ENCODE results near the gene ABHD6. TPM values are rescaled to one million over a fixed set of nuclear protein-coding genes. Genes with fewer than 3 reads are reported as not detected.

ABHD6 gene
- total RNA-seq, 2 donors from 2014 or later: 7.5 to 8.6 TPM

DNA sequence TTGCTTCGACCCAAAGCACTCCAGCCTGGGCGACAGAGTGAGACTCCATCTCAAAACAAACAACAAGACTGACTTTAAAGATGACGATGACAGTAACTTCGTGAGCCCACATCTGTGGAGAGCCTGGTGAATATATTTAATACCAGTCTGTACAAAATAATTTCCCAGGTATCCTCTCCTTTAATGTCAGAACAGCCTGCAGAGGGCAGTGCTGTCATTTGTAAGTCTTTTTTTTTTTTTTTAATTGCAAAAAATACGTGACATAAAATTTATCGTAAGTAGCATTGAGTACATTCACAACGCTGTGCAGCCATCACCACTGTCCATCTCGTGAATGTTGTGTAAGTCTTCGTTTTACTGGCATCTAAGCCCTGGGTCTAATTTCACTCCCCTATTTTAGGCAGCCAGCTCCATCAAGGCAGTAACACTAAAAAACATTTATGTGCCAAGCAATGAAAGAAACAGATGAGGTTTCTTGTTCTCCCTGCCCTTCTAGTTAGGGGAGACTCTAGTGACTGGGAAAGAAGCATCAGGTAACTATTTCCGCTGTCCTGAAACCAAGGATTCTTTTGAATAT, 70.1 kb downstream of the ABHD6 start:
- peaks cover 37% of the 10 kb centered on the region for H3K36me3 ChIP-seq (ENCODE audit: control insufficient read depth, insufficient read depth, low read length)
- Mint-ChIP-seq H3K27ac (peak overlapping the region; percentile 100), H3K9me3 (no peaks in the 10 kb centered on the region), H3K27me3 (ENCODE audit: insufficient read depth) (peaks cover 3% of the 10 kb centered on the region), H3K4me3 (peak overlapping the region; percentile 98), H3K36me3 (ENCODE audit: low read depth) (peaks cover 39% of the 10 kb centered on the region), H3K4me1 (peaks cover 17% of the 10 kb centered on the region)
- peak overlapping the region; percentile 93 for H3K9ac ChIP-seq (ENCODE audit: extremely low read depth, low read length, poor library complexity, severe bottlenecking)
- WGBS, 2 experiments (ENCODE audit: insufficient coverage in 1 of 2, insufficient read length in 1 of 2): 79 to 84% methylated on average over 5 to 10 of the region's 10 CpGs
- DNase-seq: peak; percentile 55
- H3K9me3 ChIP-seq (ENCODE audit: control insufficient read depth, low read length): no peaks in the 10 kb centered on the region
- H3K4me3 ChIP-seq (ENCODE audit: low read length): peak overlapping the region; percentile 87
- peaks cover 9% of the 10 kb centered on the region for H3K4me1 ChIP-seq (ENCODE audit: control insufficient read depth, insufficient read depth, low read length)
- no peak overlapping the region for H3K27ac ChIP-seq (ENCODE audit: low read depth, low read length)
- peaks cover 4% of the 10 kb centered on the region for H3K27me3 ChIP-seq (ENCODE audit: control insufficient read depth, insufficient read depth, low read length, poor library complexity, severe bottlenecking)
- TF ChIP-seq, protein P1, sequence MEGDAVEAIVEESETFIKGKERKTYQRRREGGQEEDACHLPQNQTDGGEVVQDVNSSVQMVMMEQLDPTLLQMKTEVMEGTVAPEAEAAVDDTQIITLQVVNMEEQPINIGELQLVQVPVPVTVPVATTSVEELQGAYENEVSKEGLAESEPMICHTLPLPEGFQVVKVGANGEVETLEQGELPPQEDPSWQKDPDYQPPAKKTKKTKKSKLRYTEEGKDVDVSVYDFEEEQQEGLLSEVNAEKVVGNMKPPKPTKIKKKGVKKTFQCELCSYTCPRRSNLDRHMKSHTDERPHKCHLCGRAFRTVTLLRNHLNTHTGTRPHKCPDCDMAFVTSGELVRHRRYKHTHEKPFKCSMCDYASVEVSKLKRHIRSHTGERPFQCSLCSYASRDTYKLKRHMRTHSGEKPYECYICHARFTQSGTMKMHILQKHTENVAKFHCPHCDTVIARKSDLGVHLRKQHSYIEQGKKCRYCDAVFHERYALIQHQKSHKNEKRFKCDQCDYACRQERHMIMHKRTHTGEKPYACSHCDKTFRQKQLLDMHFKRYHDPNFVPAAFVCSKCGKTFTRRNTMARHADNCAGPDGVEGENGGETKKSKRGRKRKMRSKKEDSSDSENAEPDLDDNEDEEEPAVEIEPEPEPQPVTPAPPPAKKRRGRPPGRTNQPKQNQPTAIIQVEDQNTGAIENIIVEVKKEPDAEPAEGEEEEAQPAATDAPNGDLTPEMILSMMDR (conservative IDR thresholded peaks at IDR 0.05): peak; percentile 75

DNA sequence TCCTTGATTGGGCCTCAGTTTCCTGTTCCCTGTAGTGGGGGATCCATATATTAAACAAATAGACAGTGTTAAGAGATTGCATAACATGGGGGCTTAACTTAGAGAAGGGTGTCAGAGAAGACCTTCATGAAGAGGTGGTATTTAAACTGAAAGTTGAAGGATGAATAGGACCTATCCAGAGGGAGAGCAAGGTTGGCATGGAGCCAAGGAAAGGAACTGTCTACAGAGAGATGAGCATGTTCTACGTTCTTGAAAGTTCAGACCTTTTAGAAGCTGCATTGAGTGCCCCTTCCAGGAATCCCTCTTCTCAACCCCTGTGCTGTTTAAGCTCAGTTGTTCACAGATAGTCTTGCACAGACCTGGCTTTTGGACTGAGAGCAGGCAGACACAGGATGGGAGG, 71.1 kb downstream of the ABHD6 start:
- peaks cover 9% of the 10 kb centered on the region for H3K4me1 ChIP-seq (ENCODE audit: control insufficient read depth, insufficient read depth, low read length)
- H3K36me3 ChIP-seq (ENCODE audit: control insufficient read depth, insufficient read depth, low read length): peaks cover 44% of the 10 kb centered on the region
- H3K36me3 Mint-ChIP-seq (ENCODE audit: low read depth): peaks cover 48% of the 10 kb centered on the region
- H3K4me3 Mint-ChIP-seq: peak overlapping the region; percentile 29
- TF ChIP-seq, protein P1 (conservative IDR thresholded peaks at IDR 0.05): no peak
- H3K27ac ChIP-seq (ENCODE audit: low read depth, low read length): no peak overlapping the region
- H3K4me3 ChIP-seq (ENCODE audit: low read length): peak overlapping the region; percentile 48
- H3K9me3 Mint-ChIP-seq: no peaks in the 10 kb centered on the region
- no peaks in the 10 kb centered on the region for H3K9me3 ChIP-seq (ENCODE audit: control insufficient read depth, low read length)
- peaks cover 1% of the 10 kb centered on the region for H3K27me3 Mint-ChIP-seq (ENCODE audit: insufficient read depth)
- WGBS, 2 experiments (ENCODE audit: insufficient coverage in 1 of 2, insufficient read length in 1 of 2): 71 to 94% methylated on average over 1 of the region's 1 CpG
- peak overlapping the region; percentile 45 for H3K27ac Mint-ChIP-seq
- peaks cover 17% of the 10 kb centered on the region for H3K4me1 Mint-ChIP-seq
- DNase-seq: no peak
- no peak overlapping the region for H3K9ac ChIP-seq (ENCODE audit: extremely low read depth, low read length, poor library complexity, severe bottlenecking)
- H3K27me3 ChIP-seq (ENCODE audit: control insufficient read depth, insufficient read depth, low read length, poor library complexity, severe bottlenecking): no peaks in the 10 kb centered on the region

DNA sequence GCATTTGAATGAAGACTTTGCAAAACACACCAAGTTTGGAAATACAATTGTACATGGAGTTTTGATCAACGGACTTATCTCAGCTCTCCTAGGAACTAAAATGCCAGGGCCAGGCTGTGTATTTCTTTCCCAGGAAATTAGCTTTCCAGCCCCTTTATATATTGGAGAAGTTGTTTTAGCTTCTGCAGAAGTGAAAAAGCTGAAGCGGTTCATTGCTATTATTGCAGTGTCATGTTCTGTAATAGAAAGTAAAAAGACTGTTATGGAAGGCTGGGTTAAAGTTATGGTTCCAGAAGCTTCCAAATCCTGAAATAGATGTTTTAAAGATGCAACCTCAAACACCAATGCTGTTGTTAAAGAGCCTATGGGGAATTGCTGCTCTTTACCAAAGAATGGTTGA, 80.2 kb downstream of the ABHD6 start:
- Histone ChIP-seq H3K9me3 (ENCODE audit: control insufficient read depth, low read length) (no peaks in the 10 kb centered on the region), H3K27me3 (ENCODE audit: control insufficient read depth, insufficient read depth, low read length, poor library complexity, severe bottlenecking) (no peaks in the 10 kb centered on the region), H3K4me1 (ENCODE audit: control insufficient read depth, insufficient read depth, low read length) (no peaks in the 10 kb centered on the region), H3K36me3 (ENCODE audit: control insufficient read depth, insufficient read depth, low read length) (peaks cover 75% of the 10 kb centered on the region), H3K9ac (ENCODE audit: extremely low read depth, low read length, poor library complexity, severe bottlenecking) (no peak overlapping the region), H3K27ac (ENCODE audit: low read depth, low read length) (no peak overlapping the region), H3K4me3 (ENCODE audit: low read length) (no peak overlapping the region)
- H3K36me3 Mint-ChIP-seq (ENCODE audit: low read depth): peaks cover 68% of the 10 kb centered on the region
- H3K27me3 Mint-ChIP-seq (ENCODE audit: insufficient read depth): no peaks in the 10 kb centered on the region
- TF ChIP-seq, protein P1 (conservative IDR thresholded peaks at IDR 0.05): no peak
- no peak for DNase-seq
- 93 to 100% methylated on average over 2 of the region's 2 CpGs for WGBS, 2 experiments (ENCODE audit: insufficient coverage in 1 of 2, insufficient read length in 1 of 2)
- no peaks in the 10 kb centered on the region for H3K9me3 Mint-ChIP-seq
- peak overlapping the region; percentile 31 for H3K27ac Mint-ChIP-seq
- no peak overlapping the region for H3K4me3 Mint-ChIP-seq
- H3K4me1 Mint-ChIP-seq: no peaks in the 10 kb centered on the region

Measured in endodermal cell (in vitro differentiated cells).